HG03342 (cell line): ENCODE results near the gene TNP1.

Experiments used
- ATAC-seq: cut with Tn5 transposase; IDR thresholded peaks from one replicate; pipeline ENCODE4 v1.9.1; 2021; ENCODE audit warnings: mild to moderate bottlenecking, moderate library complexity; ENCODE audit not compliant: unreplicated experiment

The TNP1 gene

GRCh38 chr2:216845426-216845825 lies 14.4 kb downstream of the TNP1 start:
- ATAC-seq = no peak

DNA sequence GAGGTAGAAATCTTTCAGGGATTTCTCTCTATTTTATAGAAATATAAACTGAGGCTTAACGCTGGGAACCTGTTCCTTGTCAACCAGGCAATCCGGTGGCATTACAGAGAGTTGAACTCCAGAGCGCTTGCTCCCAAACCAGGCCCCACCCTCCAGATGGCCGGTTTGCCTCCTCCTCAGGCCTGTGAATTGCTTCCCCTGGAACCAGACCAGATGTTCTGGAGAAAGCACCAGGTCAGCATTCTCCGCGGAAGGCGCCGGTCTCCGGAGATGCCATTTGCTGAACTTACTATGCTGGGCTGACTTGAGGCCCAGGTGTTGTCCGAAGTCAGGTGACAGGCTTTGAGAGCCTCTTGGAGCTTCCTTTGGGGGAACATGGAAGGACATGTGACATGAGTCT lies 17.2 kb downstream of the TNP1 start:
- no peak for ATAC-seq

DNA sequence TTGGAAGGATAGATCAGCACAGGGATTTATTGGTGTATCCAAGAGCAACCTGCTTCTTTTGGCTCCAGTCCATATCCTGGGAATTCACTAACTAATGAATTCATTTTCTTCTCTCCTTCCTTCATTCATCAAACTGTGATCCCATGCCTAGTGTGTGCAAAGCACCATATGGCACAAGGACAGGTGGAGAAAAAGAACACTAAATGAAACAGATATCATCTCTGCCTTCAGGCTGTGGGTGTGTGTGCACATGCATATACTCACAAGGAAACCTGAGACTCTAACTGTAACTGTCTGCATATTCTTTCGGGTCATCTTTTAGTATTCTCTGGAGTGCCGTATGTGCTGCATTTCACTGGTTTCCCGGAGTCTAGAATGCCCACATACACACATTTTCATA lies 20.2 kb downstream of the TNP1 start:
- no peak for ATAC-seq

GRCh38 chr2:216838151-216838550 lies 21.7 kb downstream of the TNP1 start:
- ATAC-seq = no peak

GRCh38 chr2:216837740-216838139 lies 22.1 kb downstream of the TNP1 start:
- no peak for ATAC-seq

DNA sequence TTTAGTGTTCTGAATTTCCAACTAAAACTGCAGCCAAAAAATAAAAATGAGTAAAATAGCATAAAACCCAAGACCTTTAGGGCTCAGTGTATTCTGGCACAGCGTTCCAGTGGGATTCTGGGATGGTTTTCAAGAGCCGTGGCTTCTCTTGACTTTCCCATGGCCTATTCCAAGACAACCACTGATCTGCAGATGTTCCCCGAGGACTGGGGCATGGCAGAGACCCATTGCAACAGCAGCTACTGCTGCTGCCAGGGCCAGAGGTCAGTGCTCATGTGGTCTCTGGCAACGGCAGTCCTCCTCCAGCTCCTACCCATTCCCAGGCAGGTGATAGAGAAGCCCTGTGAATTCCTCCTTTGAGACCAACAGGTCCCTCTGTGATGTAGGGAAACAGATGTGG lies 26.8 kb downstream of the TNP1 start:
- ATAC-seq = no peak

DNA sequence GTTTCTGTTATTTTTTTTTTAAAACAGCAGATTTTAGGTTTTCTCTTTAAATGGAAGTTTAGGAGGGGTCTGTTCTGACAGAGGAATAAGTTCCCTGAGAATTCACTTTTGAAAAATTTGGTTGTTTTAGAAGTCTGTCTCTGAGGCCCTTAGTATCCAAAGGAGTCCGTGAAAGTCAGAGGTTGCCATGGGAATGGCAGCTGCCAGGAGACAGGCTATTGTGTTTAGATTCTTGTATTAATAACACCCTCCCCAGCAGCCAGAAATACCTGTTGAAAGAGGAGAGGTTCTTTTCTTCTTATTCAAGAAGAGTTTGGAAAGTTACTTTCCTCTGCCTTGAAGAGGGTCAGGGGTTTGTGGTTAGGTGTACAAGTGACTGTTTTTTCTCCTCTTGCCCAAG lies 29.5 kb downstream of the TNP1 start:
- no peak for ATAC-seq

DNA sequence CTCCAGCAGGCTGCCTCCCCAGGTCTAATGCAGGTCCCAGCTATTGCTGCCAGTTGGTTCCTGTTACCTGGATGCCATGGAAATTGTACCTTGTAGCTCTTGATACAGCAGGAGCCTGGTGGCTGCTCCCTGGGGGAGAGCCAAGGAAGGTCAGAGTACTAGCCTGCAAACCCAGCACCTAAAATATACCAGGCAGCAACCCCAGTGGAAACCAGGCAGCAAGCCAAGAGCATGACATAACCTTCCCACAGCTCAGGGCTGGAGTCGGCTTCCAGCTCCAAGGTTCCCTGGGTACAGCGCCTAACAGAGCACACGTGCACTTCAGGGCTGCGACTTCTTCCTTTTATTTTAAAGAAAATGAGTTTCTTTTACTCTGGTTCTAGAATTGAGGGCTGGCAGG lies 30.3 kb downstream of the TNP1 start:
- ATAC-seq = no peak

DNA sequence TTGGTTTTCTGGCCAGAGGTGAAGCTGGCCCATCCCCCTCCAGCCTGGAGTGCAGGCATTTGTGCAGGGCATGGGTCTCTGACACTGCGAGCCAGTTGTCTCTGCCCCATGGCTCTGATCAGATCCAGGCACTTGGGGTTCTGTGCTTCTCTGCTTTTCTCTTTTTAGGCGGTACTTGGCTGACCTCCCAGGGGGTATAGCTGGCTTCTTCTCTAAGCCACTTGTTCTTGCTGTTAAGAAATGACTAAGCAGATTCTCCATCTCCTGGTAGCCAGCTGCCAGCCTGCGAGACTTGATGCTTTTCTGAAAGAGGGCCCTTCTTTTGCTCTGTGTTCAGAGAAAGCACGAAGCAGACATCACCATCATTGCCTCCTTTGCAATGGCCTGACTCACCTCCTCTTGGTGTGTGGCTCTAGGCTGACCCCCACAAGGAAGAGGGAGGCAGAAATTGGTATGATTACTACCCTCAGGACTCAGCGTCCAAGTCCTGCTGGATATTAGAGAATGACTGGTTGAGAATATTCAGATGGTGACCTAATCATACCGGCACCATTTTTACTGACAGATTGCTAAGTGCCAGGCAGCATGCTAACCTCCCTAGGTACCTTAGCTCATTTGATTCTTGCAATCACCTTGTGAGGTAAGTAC lies 32.7 kb downstream of the TNP1 start:
- ATAC-seq = no peak

DNA sequence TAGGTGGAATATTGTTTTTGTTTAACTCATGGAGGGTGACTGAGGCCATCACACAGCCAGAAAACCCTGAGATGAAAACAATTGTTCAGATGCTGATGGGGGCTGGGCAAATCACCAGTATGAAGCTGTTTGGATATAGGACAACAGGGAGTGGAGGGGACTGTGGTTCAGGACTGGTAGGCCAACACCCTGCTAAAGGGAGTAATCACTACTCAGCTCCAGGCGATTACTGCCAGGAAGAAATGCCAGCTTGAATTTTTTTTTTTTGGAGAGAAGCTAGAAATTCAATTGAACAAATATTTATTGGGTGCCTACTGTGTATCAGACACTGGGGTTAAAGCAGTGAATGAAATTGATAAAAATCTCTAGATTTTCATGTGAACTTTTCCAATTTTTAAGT lies 37.4 kb downstream of the TNP1 start:
- ATAC-seq = no peak

DNA sequence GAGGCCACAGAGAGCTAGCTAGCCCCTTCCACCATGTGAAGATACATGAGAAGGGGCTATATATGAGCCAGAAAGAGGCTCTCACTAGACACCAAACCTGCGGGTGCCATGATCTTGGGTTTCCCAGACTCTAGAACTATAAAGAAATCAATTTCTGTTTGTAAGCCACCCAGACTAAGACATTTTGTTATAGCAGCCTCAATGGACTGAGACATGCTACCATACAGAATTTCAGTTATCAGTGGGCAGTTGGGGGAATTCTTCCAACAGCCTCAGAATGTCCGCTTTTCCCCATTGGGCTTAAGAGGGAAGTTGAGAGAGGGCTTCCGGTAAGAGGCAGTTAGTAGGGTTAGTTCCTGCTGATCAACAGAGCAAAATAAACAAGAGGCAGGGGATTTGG lies 39.2 kb downstream of the TNP1 start:
- no peak for ATAC-seq

DNA sequence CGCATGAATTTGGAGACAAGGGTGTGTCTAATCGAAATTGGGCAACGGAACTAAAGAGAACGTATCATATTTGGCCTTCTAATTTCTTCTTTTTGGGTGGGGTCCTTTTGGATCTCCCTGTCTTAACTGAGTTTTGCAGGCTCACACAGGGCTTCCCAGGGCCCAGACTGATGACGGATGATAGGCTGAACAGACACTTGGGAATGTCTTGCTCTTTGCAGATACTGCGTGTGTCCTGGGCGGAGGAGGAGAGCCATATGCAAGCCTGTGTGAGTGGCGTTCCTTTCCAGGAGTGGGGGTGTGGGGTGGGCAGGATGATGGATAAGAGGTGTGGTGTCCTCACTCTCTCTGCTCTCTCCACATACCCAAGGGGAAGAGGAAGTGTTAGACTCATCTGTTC lies 40.1 kb downstream of the TNP1 start:
- ATAC-seq = no peak

DNA sequence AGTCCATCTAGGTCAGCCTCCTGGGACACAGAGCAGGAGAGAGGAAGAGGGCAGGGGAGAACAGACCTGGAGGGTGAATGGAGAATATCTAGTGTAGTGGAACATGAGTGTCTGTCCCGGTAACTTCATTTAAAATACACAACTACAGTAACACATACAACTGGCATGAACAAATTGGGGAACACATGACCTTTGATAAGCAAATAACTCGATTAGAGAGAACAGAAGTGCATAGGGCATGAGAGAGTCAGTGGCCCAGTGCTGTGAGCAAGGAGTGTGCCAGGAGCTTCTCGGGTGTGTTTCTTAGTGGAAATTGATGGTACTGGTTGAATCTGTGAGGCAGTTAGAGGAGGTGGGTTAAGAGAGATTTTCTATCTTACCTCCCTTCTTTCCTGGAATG lies 40.8 kb downstream of the TNP1 start:
- no peak for ATAC-seq

- no peak for ATAC-seq
Measured at GRCh38 chr2:216810399-216811160, 49.3 kb downstream of the TNP1 start.
